Parathyroid adenoma (tissue), 2 donors: ENCODE results near the gene TCOF1.
"Not testable (repeated sequence)": the region's sequence is repeated elsewhere in the genome, so short reads cannot be mapped to it uniquely, and the experiment has no call there.

Source experiments
- H2AFZ ChIP-seq: fragments of 300-600 bp; sonication (generic); one replicate; pipeline ENCODE4 v1.7.0; 2017; ENCODE audit warnings: antibody characterized with exemption, mild to moderate bottlenecking
- H3K27ac ChIP-seq: fragments of 300-600 bp; sonication (generic); one replicate; pipeline ENCODE4 v1.7.0; 2017
- H3K27me3 ChIP-seq: fragments of 300-600 bp; sonication (generic); one replicate; pipeline ENCODE4 v1.7.0; 2017; ENCODE audit warnings: low read length; ENCODE audit not compliant: control insufficient read depth, insufficient read depth
- H3K36me3 ChIP-seq: fragments of 300-600 bp; sonication (generic); one replicate; pipeline ENCODE4 v1.7.0; 2017; ENCODE audit warnings: low read length; ENCODE audit not compliant: control insufficient read depth, insufficient read depth
- H3K4me1 ChIP-seq: fragments of 300-600 bp; sonication (generic); one replicate; pipeline ENCODE4 v1.7.0; 2017; ENCODE audit warnings: control low read depth
- H3K4me2 ChIP-seq: fragments of 300-600 bp; sonication (generic); one replicate; pipeline ENCODE4 v1.7.0; 2017; ENCODE audit warnings: low read length
- H3K4me3 ChIP-seq: fragments of 300-600 bp; sonication (generic); one replicate; pipeline ENCODE4 v1.7.0; 2017; ENCODE audit warnings: low read depth, low read length
- H3K79me2 ChIP-seq: fragments of 300-600 bp; sonication (generic); one replicate; pipeline ENCODE4 v1.7.0; 2017; ENCODE audit warnings: control low read depth
- H3K9ac ChIP-seq: fragments of 300-600 bp; sonication (generic); one replicate; pipeline ENCODE4 v1.7.0; 2017; ENCODE audit warnings: mild to moderate bottlenecking
- H3K9me3 ChIP-seq: fragments of 300-600 bp; sonication (generic); one replicate; pipeline ENCODE4 v1.7.0; 2017; ENCODE audit warnings: low read length; ENCODE audit not compliant: control insufficient read depth
- CTCF ChIP-seq: fragments of 300-600 bp; sonication (generic); IDR thresholded peaks from one replicate; pipeline ENCODE4 v1.7.0; 2017; ENCODE audit warnings: antibody characterized with exemption, mild to moderate bottlenecking
- donor health status: primary hyperparathyroidism.

TCOF1 gene

GRCh38 chr5:150412319-150413175 is 55.0 kb downstream of the TCOF1 start, which contains the start of gene CD74:
Gene CD74, minus strand, starts transcription at chr5:150412910. Its CDS starts 161 bp downstream, at chr5:150412749.
- peak; percentile 5 for TF ChIP-seq CTCF

GRCh38 chr5:150413176-150413901 is 55.8 kb downstream of the TCOF1 start:
- H3K9me3 ChIP-seq, result no peaks in the 10 kb centered on the region
- no peaks in the 10 kb centered on the region for H3K27me3 ChIP-seq
- no peak for TF ChIP-seq CTCF
- H3K4me2 ChIP-seq, result peak overlapping the region; percentile 82
- H2AFZ ChIP-seq, result peak overlapping the region; percentile 84
- no peaks in the 10 kb centered on the region for H3K36me3 ChIP-seq
- H3K9ac ChIP-seq, result no peak overlapping the region
- H3K79me2 ChIP-seq, result no peaks in the 10 kb centered on the region
- peaks cover 13% of the 10 kb centered on the region for H3K4me1 ChIP-seq
- peak overlapping the region; percentile 78 for H3K27ac ChIP-seq
- peak overlapping the region; percentile 66 for H3K4me3 ChIP-seq

More at GRCh38 chr5:150412319-150413175, 55.0 kb downstream of the TCOF1 start, which contains the start of gene CD74:
- H3K9ac ChIP-seq, result peak within 1 kb of the TSS; percentile 14
- H3K27ac ChIP-seq, result peak within 1 kb of the TSS; percentile 78
- no peaks in the 10 kb centered on the region for H3K79me2 ChIP-seq
- H3K4me3 ChIP-seq, result peak within 1 kb of the TSS; percentile 66
- peak within 1 kb of the TSS; percentile 84 for H2AFZ ChIP-seq
- H3K36me3 ChIP-seq, result no peaks in the 10 kb centered on the region
- H3K9me3 ChIP-seq, result no peaks in the 10 kb centered on the region
- H3K27me3 ChIP-seq, result no peaks in the 10 kb centered on the region
- peak within 1 kb of the TSS; percentile 82 for H3K4me2 ChIP-seq
- peaks cover 13% of the 10 kb centered on the region for H3K4me1 ChIP-seq

GRCh38 chr5:150413902-150414790 is 56.6 kb downstream of the TCOF1 start:
- H3K9ac ChIP-seq, result not testable (repeated sequence)
- peak overlapping the region; percentile 78 for H3K27ac ChIP-seq

GRCh38 chr5:150419630-150420270 is 62.3 kb downstream of the TCOF1 start:
- Histone ChIP-seq H3K9ac (no peak overlapping the region), H3K27me3 (no peaks in the 10 kb centered on the region), H3K9me3 (no peaks in the 10 kb centered on the region), H3K4me2 (no peak overlapping the region), H2AFZ (no peak overlapping the region), H3K4me1 (no peaks in the 10 kb centered on the region), H3K27ac (no peak overlapping the region), H3K4me3 (no peak overlapping the region), H3K36me3 (no peaks in the 10 kb centered on the region), H3K79me2 (no peaks in the 10 kb centered on the region)
- TF ChIP-seq CTCF, result no peak

More at GRCh38 chr5:150413902-150414790, 56.6 kb downstream of the TCOF1 start:
- H3K4me1 ChIP-seq, result peaks cover 13% of the 10 kb centered on the region
- peak overlapping the region; percentile 84 for H2AFZ ChIP-seq
- H3K27me3 ChIP-seq, H3K79me2 ChIP-seq, H3K4me2 ChIP-seq, H3K36me3 ChIP-seq, H3K9me3 ChIP-seq, H3K4me3 ChIP-seq: not testable (repeated sequence)
